GM23248 (cell line): Measurements from ENCODE around the gene TMC1.

Experiments used
- EZH2 ChIP-seq: fragments of 200-600 bp; sonication (generic); IDR thresholded peaks from 2 replicates; pipeline ENCODE4 v1.6.1; 2018; ENCODE audit warnings: antibody characterized with exemption, mild to moderate bottlenecking; ENCODE audit not compliant: insufficient read depth, poor library complexity, severe bottlenecking
- EZH2phosphoT487 ChIP-seq: fragments of 200-600 bp; sonication (generic); IDR thresholded peaks from 2 replicates; pipeline ENCODE4 v1.6.1; 2018; ENCODE audit warnings: antibody characterized with exemption, moderate library complexity, mild to moderate bottlenecking, low read depth; ENCODE audit not compliant: insufficient read depth

DNA sequence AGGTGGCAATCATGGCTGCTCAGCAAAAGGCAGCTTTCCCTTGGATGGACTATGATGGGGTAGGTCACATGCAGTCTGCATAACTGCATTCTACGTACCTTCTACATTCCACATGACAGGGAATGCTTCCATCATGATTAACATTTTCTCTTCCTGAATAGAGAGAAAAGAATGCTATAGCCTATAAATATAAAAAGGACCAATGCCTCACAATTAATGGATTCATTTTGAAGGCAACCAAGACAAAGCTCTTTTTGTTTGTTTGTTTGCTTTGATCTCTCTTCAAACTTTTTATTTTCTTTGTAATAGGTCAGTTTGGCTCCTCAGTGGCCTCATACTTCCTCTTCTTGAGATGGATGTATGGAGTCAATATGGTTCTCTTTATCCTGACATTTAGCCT, 230.1 kb downstream of the TMC1 start:
- TF ChIP-seq EZH2 (no peak), EZH2phosphoT487 (no peak)
